B cell (primary cell): ENCODE results near the gene PALM3. TPM values are rescaled to one million over a fixed set of nuclear protein-coding genes. Genes with fewer than 3 reads are reported as not detected.

Experiments
- ATAC-seq: fragments of 200-7000 bp; cut with Tn5 transposase; one replicate; pipeline ENCODE4 v1.10.0; 2021; ENCODE audit warnings: low read depth, mild to moderate bottlenecking, moderate number of reproducible peaks, moderate library complexity
- CTCF ChIA-PET: fragments of 350-600 bp; sonication (Branson Sonifier 250); formaldehyde crosslinking; loops from one replicate; lab custom pipeline; 2021; ENCODE audit warnings: antibody characterized with exemption, inconsistent platforms; lab: Charles Lee
- POLR2A ChIA-PET: fragments of 350-600 bp; sonication (Branson Sonifier 250); formaldehyde crosslinking; loops from one replicate; lab custom pipeline; 2021; ENCODE audit warnings: antibody characterized with exemption; lab: Charles Lee
- DNase-seq: peaks from one replicate; pipeline ENCODE4 v3.0.0; 2013
- H2AFZ ChIP-seq: 2 replicates; pipeline ENCODE4 v1.6.1; 2012; ENCODE audit warnings: mild to moderate bottlenecking, low read depth, low read length; ENCODE audit not compliant: insufficient read depth, poor library complexity, severe bottlenecking
- H3K27ac ChIP-seq, 2 donors: 1 replicate in 1 of 2; 2 replicates in 1 of 2; pipeline ENCODE4 v1.5.1; 2012 to 2013; ENCODE audit warnings: low read length in 2 of 2, mild to moderate bottlenecking in 2 of 2, moderate library complexity in 1 of 2
- H3K27me3 ChIP-seq, 4 experiments: fragments of 200-600 bp in 1 of 4; sonication (generic) in 1 of 4; replicated peaks in 1 of 4; 1 replicate in 2 of 4; 2 replicates in 2 of 4; pipeline versions ENCODE4 v1.6.1 to v1.7.0; 2013 to 2016; ENCODE audit warnings: low read length in 3 of 4, mild to moderate bottlenecking in 2 of 4, mixed read lengths in 1 of 4, moderate library complexity in 1 of 4; ENCODE audit not compliant: insufficient read depth in 4 of 4, control insufficient read depth in 3 of 4; ENCODE audit errors: control extremely low read depth in 1 of 4
- H3K36me3 ChIP-seq, 2 experiments: replicated peaks in 1 of 2; 1 replicate in 1 of 2; 2 replicates in 1 of 2; pipeline versions ENCODE4 v1.6.1 to v1.7.1; 2013; ENCODE audit warnings: low read length in 1 of 2; ENCODE audit not compliant: insufficient read depth in 2 of 2, control insufficient read depth in 1 of 2; ENCODE audit errors: control extremely low read depth in 1 of 2, extremely low read depth in 1 of 2
- H3K4me1 ChIP-seq, 2 donors: fragments of 200-600 bp in 1 of 2; sonication (generic) in 1 of 2; 1 replicate in 1 of 2; 2 replicates in 1 of 2; pipeline versions ENCODE4 v1.5.1 to v1.6.1; 2013 to 2017; ENCODE audit warnings: low read length in 2 of 2; ENCODE audit not compliant: control insufficient read depth in 2 of 2, insufficient read depth in 2 of 2
- H3K4me2 ChIP-seq: replicated peaks from 2 replicates; pipeline ENCODE3; 2012; ENCODE audit warnings: mild to moderate bottlenecking, low read depth, low read length; ENCODE audit not compliant: poor library complexity, severe bottlenecking
- H3K4me3 ChIP-seq, 5 experiments: fragments of 200-600 bp in 1 of 5; sonication (generic) in 1 of 5; 1 replicate in 3 of 5; 2 replicates in 2 of 5; pipeline versions ENCODE4 v1.5.1 to v1.7.0; 2011 to 2016; ENCODE audit warnings: low read length in 4 of 5, mild to moderate bottlenecking in 4 of 5, low read depth in 2 of 5, control low read depth in 1 of 5, moderate library complexity in 1 of 5; ENCODE audit not compliant: insufficient read depth in 1 of 5; ENCODE audit errors: control extremely low read depth in 1 of 5, extremely low read depth in 1 of 5
- H3K79me2 ChIP-seq: fragments of 200-600 bp; sonication (generic); one replicate; pipeline ENCODE4 v1.6.0; 2016; ENCODE audit warnings: low read length; ENCODE audit not compliant: control insufficient read depth, insufficient read depth
- H3K9ac ChIP-seq: fragments of 200-600 bp; sonication (generic); 2 replicates; pipeline ENCODE4 v1.6.1; 2017; ENCODE audit warnings: mild to moderate bottlenecking, low read length, moderate library complexity
- H3K9me3 ChIP-seq, 3 donors: one replicate each; pipeline versions ENCODE4 v1.6.1 to v1.7.1; 2013; ENCODE audit warnings: low read length in 2 of 3; ENCODE audit not compliant: control insufficient read depth in 2 of 3, insufficient read depth in 1 of 3; ENCODE audit errors: control extremely low read depth in 1 of 3
- H4K20me1 ChIP-seq: 2 replicates; pipeline ENCODE4 v1.6.0; 2012; ENCODE audit warnings: mild to moderate bottlenecking, low read length; ENCODE audit not compliant: insufficient read depth, control insufficient read depth, poor library complexity, severe bottlenecking
- H3K27ac Mint-ChIP-seq: one replicate; pipeline ENCODE4 v1.8.0; 2021; ENCODE audit warnings: mixed read lengths
- H3K27me3 Mint-ChIP-seq: one replicate; pipeline ENCODE4 v1.8.0; 2021; ENCODE audit warnings: mixed read lengths
- H3K4me1 Mint-ChIP-seq: one replicate; pipeline ENCODE4 v1.8.0; 2021; ENCODE audit warnings: mixed read lengths
- H3K4me3 Mint-ChIP-seq: one replicate; pipeline ENCODE4 v1.8.0; 2021; ENCODE audit warnings: mixed read lengths
- H3K9me3 Mint-ChIP-seq: one replicate; pipeline ENCODE4 v1.8.0; 2022; ENCODE audit warnings: mixed read lengths; ENCODE audit not compliant: insufficient read depth
- EZH2 ChIP-seq: IDR thresholded peaks from 2 replicates; pipeline ENCODE4 v1.6.1; 2012; ENCODE audit warnings: borderline replicate concordance, low read depth, mild to moderate bottlenecking, moderate library complexity, low read length; ENCODE audit not compliant: insufficient read depth, poor library complexity, severe bottlenecking
- WGBS: methylation state at CpG from one replicate; pipeline ENCODE4 v1.1.5; 2013; ENCODE audit warnings: missing lambda C conversion rate; ENCODE audit not compliant: insufficient coverage; 5-methylcytosine and 5-hydroxymethylcytosine counted together
- intact Hi-C: fragments of 100-400 bp; cut with micrococcal nuclease; formaldehyde crosslinking; loops from one replicate; pipeline ENCODE4 v1.10.0; 2022
- polyA plus RNA-seq: library from polyadenylated mRNA; depleted of rRNA; stranded (reverse); fragments of >200 nt; gene quantifications from 2 replicates; pipeline ENCODE4 v1.2.3, GENCODE V29; 2012
- total RNA-seq, 2 donors: library from RNA; stranded (reverse); fragments of 120-200 nt in 1 of 2; gene quantifications; 1 replicate in 1 of 2; 2 replicates in 1 of 2; pipeline versions ENCODE4 v1.2.3 to v1.2.4, GENCODE V29; 2013 to 2022
- TF ChIP-seq, protein P1 (sequence below): fragments of 200-600 bp; IDR thresholded peaks from one replicate; pipeline ENCODE4 v1.8.0; 2022; ENCODE audit warnings: antibody characterized with exemption, mild to moderate bottlenecking

Gene PALM3
- total and polyA plus RNA-seq, 2 donors (not counting 1 experiment from before 2014, with no cell fraction given) = not detected

DNA sequence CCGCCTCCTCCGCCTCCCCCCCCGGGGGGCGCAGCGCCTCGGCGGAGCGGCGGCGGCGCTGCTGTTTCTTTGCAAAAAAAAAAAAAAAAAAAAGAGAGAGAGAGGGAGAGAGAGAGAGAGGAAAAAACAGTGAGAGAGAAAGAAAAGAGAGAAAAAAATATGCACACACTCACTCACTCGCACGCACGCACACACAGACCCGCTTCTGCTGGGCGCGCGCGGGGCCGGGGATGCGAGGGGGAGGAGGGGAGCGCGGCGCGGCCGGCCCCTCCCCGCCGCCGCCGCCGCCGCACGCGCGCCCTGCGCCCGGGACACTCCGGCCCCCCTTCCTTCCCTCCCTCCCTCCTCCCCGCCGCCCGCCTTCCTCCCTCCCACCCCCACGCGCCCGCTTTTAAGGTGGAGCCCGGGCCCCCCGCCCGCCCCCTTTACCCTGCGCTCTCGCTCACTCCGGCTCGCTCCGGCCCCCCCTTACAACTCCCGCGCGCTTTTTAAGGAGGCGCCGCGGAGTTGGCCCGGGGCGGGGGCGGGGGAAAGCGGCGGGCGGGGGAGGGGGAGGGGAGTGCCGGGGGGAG is 28.7 kb upstream of the PALM3 start, which contains the start of gene SAMD1:
TSS of gene SAMD1 (minus strand) at position 243 of the 572 bp plus-strand sequence.
- intact Hi-C loops = loop anchor here (1.0 to 10.0 kb wide), 5 partner anchors 9 to 816 kb away; partner anchors contain the start of genes ASF1B and PRKACA
- Histone ChIP-seq H3K4me3 (peak within 1 kb of the TSS; percentile 81 to 89 (median 82)), H3K27me3 (no peaks in the 10 kb centered on the region), H3K9me3 (peaks cover 2 to 9% (median 8%) of the 10 kb centered on the region in 3 donors), H2AFZ (peak within 1 kb of the TSS; percentile 90), H3K4me1 (peaks cover 11 to 18% of the 10 kb centered on the region in 2 donors), H3K36me3 (no peaks in the 10 kb centered on the region), H3K27ac (peak within 1 kb of the TSS; percentile 69 to 87), H3K79me2 (no peaks in the 10 kb centered on the region), H3K9ac (peak within 1 kb of the TSS; percentile 81), H4K20me1 (peaks cover 11% of the 10 kb centered on the region), H3K4me2 (peak within 1 kb of the TSS; percentile 94)
- ATAC-seq (peak; percentile 56), DNase-seq (peak; percentile 90)
- ChIA-PET POLR2A (interaction anchor here (0.5 to 1.5 kb wide), 3 partner anchors 46 to 350 kb away, joined by 5 to 7 read pairs (median 6); partner anchors contain the start of gene ASF1B), CTCF (interaction anchor here (1.0 to 1.8 kb wide), 3 partner anchors 10 to 46 kb away, joined by 3 to 7 read pairs (median 5); partner anchors contain the start of gene ASF1B)
- Mint-ChIP-seq H3K27ac (peak within 1 kb of the TSS; percentile 99), H3K27me3 (no peaks in the 10 kb centered on the region), H3K9me3 (peaks cover 8% of the 10 kb centered on the region), H3K4me3 (peak within 1 kb of the TSS; percentile 100), H3K4me1 (peaks cover 15% of the 10 kb centered on the region)
- TF ChIP-seq, protein P1, sequence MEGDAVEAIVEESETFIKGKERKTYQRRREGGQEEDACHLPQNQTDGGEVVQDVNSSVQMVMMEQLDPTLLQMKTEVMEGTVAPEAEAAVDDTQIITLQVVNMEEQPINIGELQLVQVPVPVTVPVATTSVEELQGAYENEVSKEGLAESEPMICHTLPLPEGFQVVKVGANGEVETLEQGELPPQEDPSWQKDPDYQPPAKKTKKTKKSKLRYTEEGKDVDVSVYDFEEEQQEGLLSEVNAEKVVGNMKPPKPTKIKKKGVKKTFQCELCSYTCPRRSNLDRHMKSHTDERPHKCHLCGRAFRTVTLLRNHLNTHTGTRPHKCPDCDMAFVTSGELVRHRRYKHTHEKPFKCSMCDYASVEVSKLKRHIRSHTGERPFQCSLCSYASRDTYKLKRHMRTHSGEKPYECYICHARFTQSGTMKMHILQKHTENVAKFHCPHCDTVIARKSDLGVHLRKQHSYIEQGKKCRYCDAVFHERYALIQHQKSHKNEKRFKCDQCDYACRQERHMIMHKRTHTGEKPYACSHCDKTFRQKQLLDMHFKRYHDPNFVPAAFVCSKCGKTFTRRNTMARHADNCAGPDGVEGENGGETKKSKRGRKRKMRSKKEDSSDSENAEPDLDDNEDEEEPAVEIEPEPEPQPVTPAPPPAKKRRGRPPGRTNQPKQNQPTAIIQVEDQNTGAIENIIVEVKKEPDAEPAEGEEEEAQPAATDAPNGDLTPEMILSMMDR = no peak
- TF ChIP-seq EZH2 = no peak
- WGBS = 0% methylated on average over 7 of the region's 65 CpGs
